Colonic mucosa (tissue), 4 donors: ENCODE measurements around the gene GAB2. TPM values are rescaled to one million over a fixed set of nuclear protein-coding genes. Genes with fewer than 3 reads are reported as not detected.

Source experiments
- DNase-seq: peaks from one replicate; pipeline ENCODE4 v3.0.0-alpha.2; 2020
- H3K27ac ChIP-seq: fragments of 200-600 bp; one replicate; pipeline ENCODE4 v1.8.0; 2021
- H3K27me3 ChIP-seq: fragments of 200-600 bp; one replicate; pipeline ENCODE4 v1.8.0; 2021
- H3K36me3 ChIP-seq: fragments of 200-600 bp; one replicate; pipeline ENCODE4 v1.8.0; 2021
- H3K4me1 ChIP-seq: fragments of 200-600 bp; one replicate; pipeline ENCODE4 v1.8.0; 2021; ENCODE audit warnings: mild to moderate bottlenecking
- H3K4me3 ChIP-seq: fragments of 200-600 bp; one replicate; pipeline ENCODE4 v1.8.0; 2021
- H3K9ac ChIP-seq, 2 donors: one replicate each; pipeline ENCODE4 v1.7.0; 2013; ENCODE audit warnings: control low read depth in 2 of 2, low read depth in 2 of 2, low read length in 2 of 2
- H3K9me3 ChIP-seq: fragments of 200-600 bp; one replicate; pipeline ENCODE4 v1.8.0; 2021
- CTCF ChIP-seq: fragments of 200-600 bp; IDR thresholded peaks from one replicate; pipeline ENCODE4 v1.8.0; 2022; ENCODE audit warnings: antibody characterized with exemption, mild to moderate bottlenecking
- intact Hi-C: fragments of 100-400 bp; cut with DNase I; formaldehyde crosslinking; loops from one replicate; pipeline ENCODE4 v1.14.1; 2022
- total RNA-seq, 2 donors: library from RNA; stranded (reverse); fragmentation: NEBNext Ultra II Directional in 1 of 2; extraction: Animal tissue kit (Norgen Biotek cat#: 25700) in 1 of 2; gene quantifications; one replicate each; pipeline ENCODE4 v1.2.1, GENCODE V29; 2021
- donor health status: healthy.
- donor health status: DM: no; HTN: no; CAD: no.
- donor health status: DM: no; HTN: no; CAD: no.

GAB2 gene
- total RNA-seq, 2 donors from 2014 or later, result 20.0 to 21.1 TPM

DNA sequence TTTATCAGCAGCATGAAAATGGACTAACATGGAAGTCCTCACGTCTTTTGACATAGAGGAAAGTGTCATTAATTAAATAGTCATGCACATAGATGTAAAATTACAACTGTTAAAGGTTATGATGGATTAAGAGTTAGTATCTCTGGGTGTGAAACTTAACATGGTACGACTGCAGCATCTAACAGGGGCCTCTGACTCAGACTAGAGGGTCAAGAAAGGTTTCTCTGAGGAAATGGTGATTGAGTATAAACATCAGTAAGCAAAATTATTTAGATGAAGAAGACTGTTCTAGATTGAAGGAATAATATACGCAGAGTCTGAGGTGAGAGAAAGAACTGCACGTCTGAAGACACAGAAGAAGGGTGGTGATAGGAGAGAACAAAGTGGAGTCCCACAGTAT lies 42.1 kb upstream of the GAB2 start:
- Histone ChIP-seq H3K4me3 (no peak overlapping the region), H3K27me3 (no peaks in the 10 kb centered on the region), H3K4me1 (no peaks in the 10 kb centered on the region), H3K36me3 (no peaks in the 10 kb centered on the region), H3K27ac (no peak overlapping the region), H3K9ac (no peak overlapping the region), H3K9me3 (no peaks in the 10 kb centered on the region)
- no peak for TF ChIP-seq CTCF
- DNase-seq, result no peak
- intact Hi-C loops, result no loop called here

GRCh38 chr11:78457448-78457847 lies 39.8 kb upstream of the GAB2 start:
- intact Hi-C loops, result no loop called here
- no peaks in the 10 kb centered on the region for H3K27me3 ChIP-seq
- TF ChIP-seq CTCF, result no peak
- H3K9ac ChIP-seq, result no peak overlapping the region
- H3K4me3 ChIP-seq, result no peak overlapping the region
- no peaks in the 10 kb centered on the region for H3K36me3 ChIP-seq
- H3K27ac ChIP-seq, result no peak overlapping the region
- no peak for DNase-seq
- H3K9me3 ChIP-seq, result no peaks in the 10 kb centered on the region
- H3K4me1 ChIP-seq, result no peaks in the 10 kb centered on the region

DNA sequence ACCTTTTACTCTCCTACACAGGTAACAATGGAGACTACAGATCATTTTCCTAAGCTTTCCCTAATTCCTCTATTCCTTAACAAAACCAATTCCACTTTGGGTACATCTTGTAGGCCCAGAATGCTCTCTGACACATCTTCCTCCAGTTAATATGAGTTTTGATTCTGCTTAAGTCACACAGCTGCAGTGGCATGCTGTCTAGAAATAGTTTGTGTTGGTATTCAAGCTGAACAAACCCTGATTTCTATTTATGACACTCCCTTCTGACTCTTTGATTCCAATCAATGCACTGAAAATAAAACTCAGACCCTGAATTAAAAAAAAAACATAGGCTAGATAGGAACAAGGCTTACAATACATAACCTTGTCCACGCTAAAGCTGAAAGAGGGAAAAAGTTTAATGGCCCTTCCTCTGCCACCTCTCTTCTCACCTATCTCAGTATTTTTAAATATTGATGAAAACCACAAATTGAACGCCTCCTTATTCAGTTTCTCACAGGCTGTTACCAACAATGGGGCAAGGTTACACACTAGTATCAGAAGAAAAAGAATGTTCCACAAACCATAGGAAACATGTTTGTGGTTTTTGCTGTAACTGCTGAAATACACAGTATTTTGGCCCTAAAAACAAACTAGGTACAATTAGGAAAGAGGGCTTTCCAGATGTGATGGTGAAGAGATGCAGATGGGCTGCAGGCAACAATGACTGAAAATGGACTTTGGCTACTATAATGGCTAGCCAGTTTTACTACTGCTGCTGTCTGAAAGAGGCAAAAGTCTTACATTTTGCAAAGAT lies 35.7 kb upstream of the GAB2 start:
- TF ChIP-seq CTCF, result no peak
- no peak overlapping the region for H3K4me3 ChIP-seq

GRCh38 chr11:78451371-78452150 lies 33.9 kb upstream of the GAB2 start:
- DNase-seq, result peak; percentile 55
- no peak for TF ChIP-seq CTCF
- intact Hi-C loops, result no loop called here

More for the DNA sequence above, 35.7 kb upstream of the GAB2 start:
- no peak for DNase-seq
- Histone ChIP-seq H3K27ac (no peak overlapping the region), H3K36me3 (no peaks in the 10 kb centered on the region), H3K4me1 (no peaks in the 10 kb centered on the region), H3K9ac (no peak overlapping the region), H3K27me3 (no peaks in the 10 kb centered on the region), H3K9me3 (no peaks in the 10 kb centered on the region)
- intact Hi-C loops, result no loop called here

DNA sequence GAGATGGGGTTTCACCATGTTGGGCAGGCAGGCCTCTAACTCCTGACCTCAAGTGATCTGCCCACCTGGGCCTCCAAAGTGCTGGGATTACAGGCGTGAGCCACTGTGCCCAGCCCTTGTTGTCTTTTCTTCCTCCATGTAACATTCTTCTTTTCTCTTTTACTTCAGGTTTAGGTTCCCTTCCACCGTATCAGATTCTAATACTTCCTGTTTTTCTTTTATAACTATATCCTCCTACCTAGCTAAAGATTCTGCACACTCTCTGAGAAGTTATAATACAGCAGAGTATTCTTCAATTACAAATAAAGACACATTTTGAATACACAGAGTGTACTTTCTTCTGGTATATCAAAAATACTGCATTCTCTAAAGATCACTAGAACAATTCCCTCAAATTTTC lies 33.2 kb upstream of the GAB2 start:
- Histone ChIP-seq H3K27ac (no peak overlapping the region), H3K36me3 (no peaks in the 10 kb centered on the region)

More at GRCh38 chr11:78451371-78452150, 33.9 kb upstream of the GAB2 start:
- no peak overlapping the region for H3K27ac ChIP-seq
- no peaks in the 10 kb centered on the region for H3K4me1 ChIP-seq
- H3K27me3 ChIP-seq, result no peaks in the 10 kb centered on the region
- H3K9me3 ChIP-seq, result no peaks in the 10 kb centered on the region
- H3K36me3 ChIP-seq, result no peaks in the 10 kb centered on the region
- no peak overlapping the region for H3K4me3 ChIP-seq
- H3K9ac ChIP-seq, result no peak overlapping the region

More for the DNA sequence above, 33.2 kb upstream of the GAB2 start:
- DNase-seq, result no peak
- H3K27me3 ChIP-seq, result no peaks in the 10 kb centered on the region
- intact Hi-C loops, result no loop called here
- no peak overlapping the region for H3K4me3 ChIP-seq
- H3K9me3 ChIP-seq, result no peaks in the 10 kb centered on the region
- H3K9ac ChIP-seq, result no peak overlapping the region
- H3K4me1 ChIP-seq, result no peaks in the 10 kb centered on the region
- TF ChIP-seq CTCF, result no peak
